GM12801 (cell line): ENCODE data around the gene RIMBP2.

Experiments
- CTCF ChIP-seq: IDR thresholded peaks from one replicate; pipeline ENCODE4 v1.5.1; 2011; ENCODE audit warnings: control low read depth; ENCODE audit not compliant: insufficient read length; ENCODE audit errors: extremely low read depth

RIMBP2 gene

DNA sequence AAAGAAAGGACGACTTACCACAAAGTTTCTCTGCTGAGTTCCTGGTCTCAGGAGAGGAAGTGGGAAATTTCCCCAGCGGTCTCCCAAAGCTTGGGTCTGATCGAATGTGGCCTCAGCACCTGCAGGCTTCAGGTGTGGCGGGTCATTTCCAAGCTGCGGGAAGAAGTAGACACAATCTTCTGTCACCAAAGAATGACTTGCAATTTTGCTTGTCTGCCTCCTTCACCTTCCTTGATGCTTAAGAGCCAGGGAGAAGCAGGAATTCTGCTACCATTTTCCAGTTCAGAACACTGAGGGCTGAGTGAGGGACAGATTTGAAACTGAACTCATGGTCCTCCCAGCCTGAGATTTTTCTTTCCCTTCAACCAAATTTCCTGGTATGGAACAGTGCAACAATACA, 87.8 kb downstream of the RIMBP2 start:
- TF ChIP-seq CTCF = no peak

DNA sequence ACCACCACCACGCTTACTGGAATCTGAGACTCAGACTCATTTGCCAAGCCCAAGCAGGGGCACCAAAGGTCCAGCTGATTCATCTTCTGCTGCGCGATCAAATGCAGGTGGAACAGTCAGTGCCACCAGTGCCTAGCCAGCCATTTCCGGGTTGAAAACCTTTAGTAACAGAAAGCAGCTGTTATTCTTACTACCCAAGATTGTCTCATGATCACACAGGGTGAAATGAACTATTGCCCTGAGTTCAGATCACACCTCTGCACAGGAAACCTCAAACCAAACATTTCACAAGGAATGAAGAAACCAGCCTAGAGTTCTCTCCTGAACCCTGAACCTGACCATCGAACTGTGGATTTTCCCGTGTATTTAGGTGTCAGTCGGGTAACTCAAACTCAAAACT, 88.9 kb downstream of the RIMBP2 start:
- no peak for TF ChIP-seq CTCF

DNA sequence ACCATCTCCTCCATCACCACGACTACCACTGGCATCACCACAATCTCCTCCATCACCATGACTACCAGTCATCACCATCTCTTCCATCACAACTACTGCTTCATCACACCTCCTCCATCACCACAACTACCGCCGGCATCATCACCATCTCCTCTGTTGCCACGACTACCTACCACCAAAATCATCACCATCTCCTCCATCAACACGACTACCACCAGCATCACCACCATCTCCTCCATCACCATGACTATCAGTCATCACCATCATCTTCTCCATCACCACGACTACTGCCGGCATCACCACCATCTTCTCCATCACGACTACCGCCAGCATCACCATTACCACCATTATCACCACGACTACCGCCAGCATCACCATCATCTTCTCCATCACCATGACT, 89.5 kb downstream of the RIMBP2 start:
- no peak for TF ChIP-seq CTCF

- TF ChIP-seq CTCF = no peak
These were observed 90.9 kb downstream of the RIMBP2 start for GRCh38 chr12:130625201-130625600.

DNA sequence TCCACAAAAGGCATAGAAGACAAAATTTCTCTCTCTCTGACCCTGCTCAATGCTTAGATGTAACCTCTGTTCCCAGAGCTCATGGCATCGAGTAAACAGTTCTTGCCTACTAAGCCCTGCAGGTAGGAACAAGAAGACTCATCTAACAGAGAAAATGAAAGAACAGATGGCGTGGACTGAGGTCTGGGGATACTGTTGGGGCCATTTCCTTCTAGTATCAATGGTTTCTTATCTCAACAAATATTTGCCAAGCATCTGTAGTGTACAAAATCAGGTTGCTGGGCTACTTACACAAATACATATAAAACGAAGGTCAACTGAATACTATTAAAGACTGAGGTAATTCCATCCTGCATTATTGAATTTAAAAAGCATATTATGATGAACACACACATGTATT, 93.3 kb downstream of the RIMBP2 start:
- no peak for TF ChIP-seq CTCF

- no peak for TF ChIP-seq CTCF
These were observed 94.3 kb downstream of the RIMBP2 start for GRCh38 chr12:130621696-130622298.

GRCh38 chr12:130620756-130621155, 95.3 kb downstream of the RIMBP2 start:
- TF ChIP-seq CTCF = no peak
